GM12873 (cell line): ENCODE measurements around the gene ITM2C.

Experiments used
- CTCF ChIP-seq: IDR thresholded peaks from 2 replicates; pipeline ENCODE4 v1.5.1; 2012; ENCODE audit warnings: low read depth, mild to moderate bottlenecking, moderate library complexity, low read length, control low read depth; ENCODE audit not compliant: insufficient read depth; ENCODE audit errors: missing control alignments

ITM2C gene

GRCh38 chr2:230896346-230897115 is 31.8 kb downstream of the ITM2C start:
- TF ChIP-seq CTCF = no peak

- TF ChIP-seq CTCF = no peak
Measured at GRCh38 chr2:230898016-230898712, 33.4 kb downstream of the ITM2C start.

GRCh38 chr2:230898713-230899091 is 34.0 kb downstream of the ITM2C start:
- no peak for TF ChIP-seq CTCF

- TF ChIP-seq CTCF = no peak
Measured at GRCh38 chr2:230899287-230899686, 34.5 kb downstream of the ITM2C start.

- no peak for TF ChIP-seq CTCF
Measured at GRCh38 chr2:230899786-230900185, 35.0 kb downstream of the ITM2C start.

- TF ChIP-seq CTCF = no peak
Measured at GRCh38 chr2:230900336-230900995, 35.7 kb downstream of the ITM2C start.

GRCh38 chr2:230901006-230901405 is 36.3 kb downstream of the ITM2C start:
- TF ChIP-seq CTCF = no peak
